Measurements from ENCODE around the gene KRTAP4-16. TPM values are rescaled to one million over a fixed set of nuclear protein-coding genes. Genes with fewer than 3 reads are reported as not detected.
"Not testable (repeated sequence)": the region's sequence is repeated elsewhere in the genome, so short reads cannot be mapped to it uniquely, and the experiment has no call there.

Gene KRTAP4-16
- total RNA-seq, 6 donors from 2014 or later, result not detected

- no peak within 1 kb of the TSS for H3K27ac ChIP-seq
- DNase-seq (no peak), ATAC-seq (ENCODE audit: low FRiP score in 2 of 2) (no peak)
- 80 to 89% methylated on average over 6 of the region's 6 CpGs for WGBS, 2 donors
- no peaks in the 10 kb centered on the region for H3K9me3 ChIP-seq
- no peaks in the 10 kb centered on the region for H3K36me3 ChIP-seq
- no peak for TF ChIP-seq POLR2AphosphoS5 (IDR thresholded peaks at IDR 0.05)
- TF ChIP-seq EP300 (IDR thresholded peaks at IDR 0.05), result no peak
- TF ChIP-seq POLR2A (IDR thresholded peaks at IDR 0.05), result no peak
- no peak for TF ChIP-seq CTCF (IDR thresholded peaks at IDR 0.05)
- H3K27me3 ChIP-seq, result no peaks in the 10 kb centered on the region
- no peak within 1 kb of the TSS for H3K4me3 ChIP-seq
- no peaks in the 10 kb centered on the region for H3K4me1 ChIP-seq
These were observed 36.0 kb downstream of the KRTAP4-16 start, which contains the start of gene KRTAP2-4 for GRCh38 chr17:41065829-41066624. Gene KRTAP2-4, minus strand, starts transcription at chr17:41065879. Its CDS starts 34 bp downstream, at chr17:41065845.

- H3K27me3 ChIP-seq; H3K27ac ChIP-seq; H3K36me3 ChIP-seq; H3K4me3 ChIP-seq; ATAC-seq (ENCODE audit: low FRiP score in 2 of 2); DNase-seq; H3K9me3 ChIP-seq; H3K4me1 ChIP-seq: not testable (repeated sequence)
- WGBS, 2 donors, result 65 to 79% methylated on average over 6 to 7 of the region's 16 CpGs
These were observed 36.9 kb downstream of the KRTAP4-16 start for GRCh38 chr17:41065016-41065689.

- Histone ChIP-seq H3K27ac (no peak overlapping the region), H3K36me3 (no peaks in the 10 kb centered on the region), H3K27me3 (no peaks in the 10 kb centered on the region), H3K9me3 (no peaks in the 10 kb centered on the region), H3K4me3 (no peak overlapping the region), H3K4me1 (no peaks in the 10 kb centered on the region)
- DNase-seq (no peak), ATAC-seq (ENCODE audit: low FRiP score in 2 of 2) (no peak)
- TF ChIP-seq EP300 (IDR thresholded peaks at IDR 0.05) (no peak), CTCF (IDR thresholded peaks at IDR 0.05) (no peak), POLR2A (IDR thresholded peaks at IDR 0.05) (no peak), POLR2AphosphoS5 (IDR thresholded peaks at IDR 0.05) (no peak)
- WGBS, 2 donors, result 78 to 79% methylated on average over 1 of the region's 1 CpG
These were observed 37.7 kb downstream of the KRTAP4-16 start for GRCh38 chr17:41064301-41064700.

GRCh38 chr17:41063449-41063848 lies 38.6 kb downstream of the KRTAP4-16 start:
- 74 to 75% methylated on average over 4 of the region's 4 CpGs for WGBS, 2 donors
- ATAC-seq (ENCODE audit: low FRiP score in 2 of 2), result no peak
- no peak for DNase-seq

More at GRCh38 chr17:41063449-41063848, 38.6 kb downstream of the KRTAP4-16 start:
- Histone ChIP-seq H3K27me3 (no peaks in the 10 kb centered on the region), H3K4me3 (no peak overlapping the region), H3K9me3 (no peaks in the 10 kb centered on the region), H3K4me1 (no peaks in the 10 kb centered on the region), H3K27ac (no peak overlapping the region), H3K36me3 (no peaks in the 10 kb centered on the region)
- TF ChIP-seq EP300 (IDR thresholded peaks at IDR 0.05) (no peak), POLR2AphosphoS5 (IDR thresholded peaks at IDR 0.05) (no peak), CTCF (IDR thresholded peaks at IDR 0.05) (no peak), POLR2A (IDR thresholded peaks at IDR 0.05) (no peak)
